Heart right ventricle (tissue), 16 donors: Measurements from ENCODE around the gene MSH5. TPM values are rescaled to one million over a fixed set of nuclear protein-coding genes. Genes with fewer than 3 reads are reported as not detected.

Experiments
- ATAC-seq, 8 donors: fragments of 200-7000 bp; cut with Tn5 transposase; one replicate each; pipeline ENCODE4 v1.9.1; 2020; ENCODE audit warnings: mild to moderate bottlenecking in 8 of 8, moderate library complexity in 8 of 8, moderate number of reproducible peaks in 1 of 8
- DNase-seq, 2 donors: peaks; one replicate each; pipeline ENCODE4 v3.0.0-alpha.2; 2020
- H3K27ac ChIP-seq, 10 donors: fragments of 200-600 bp; sonication (generic) in 2 of 10; one replicate each; pipeline versions ENCODE4 v1.5.0 to v1.8.0; 2020 to 2022; ENCODE audit warnings: mild to moderate bottlenecking in 3 of 10
- H3K27me3 ChIP-seq, 7 donors: fragments of 200-600 bp; one replicate each; pipeline ENCODE4 v1.8.0; 2021 to 2022; ENCODE audit warnings: mild to moderate bottlenecking in 2 of 7
- H3K36me3 ChIP-seq, 9 donors: fragments of 200-600 bp; sonication (generic) in 1 of 9; one replicate each; pipeline versions ENCODE4 v1.5.0 to v1.8.0; 2020 to 2022; ENCODE audit warnings: mild to moderate bottlenecking in 2 of 9
- H3K4me1 ChIP-seq, 9 donors: fragments of 200-600 bp; sonication (generic) in 1 of 9; one replicate each; pipeline versions ENCODE4 v1.5.0 to v1.8.0; 2020 to 2022; ENCODE audit warnings: mild to moderate bottlenecking in 4 of 9
- H3K4me3 ChIP-seq, 10 donors: fragments of 200-600 bp; sonication (generic) in 2 of 10; one replicate each; pipeline versions ENCODE4 v1.5.0 to v1.8.0; 2020 to 2022; ENCODE audit warnings: mild to moderate bottlenecking in 7 of 10, moderate library complexity in 2 of 10
- H3K9me3 ChIP-seq, 11 donors: fragments of 200-600 bp in 10 of 11; sonication (generic) in 2 of 11; one replicate each; pipeline versions ENCODE4 v1.5.0 to v1.8.0; 2013 to 2022; ENCODE audit warnings: mild to moderate bottlenecking in 2 of 11, control low read depth in 1 of 11, moderate library complexity in 1 of 11
- WGBS, 2 donors: extraction: QIAGEN DNeasy Blood & Tissue Kit; methylation state at CpG; one replicate each; pipeline ENCODE4 v1.1.7; 2013; ENCODE audit warnings: inconsistent platforms in 1 of 2; 5-methylcytosine and 5-hydroxymethylcytosine counted together
- intact Hi-C, 10 donors: fragments of 100-400 bp; cut with DNase I; formaldehyde crosslinking; loops; one replicate each; pipeline versions ENCODE4 v1.11.1 to v1.14.2; 2022
- polyA plus RNA-seq, 2 donors: library from polyadenylated mRNA; stranded (reverse); fragments of 200-250 nt; gene quantifications; one replicate each; pipeline ENCODE4 v1.2.3, GENCODE V29; 2013
- total RNA-seq, 10 donors: library from RNA; stranded (reverse); fragmentation: NEBNext Ultra II Directional in 3 of 10; extraction: Animal tissue kit (Norgen Biotek cat#: 25700) in 3 of 10; gene quantifications; one replicate each; pipeline versions ENCODE4 v1.2.1 to v1.2.4, GENCODE V29; 2021 to 2023
- TF ChIP-seq, protein P1 (sequence below), 9 donors: fragments of 200-600 bp; sonication (generic) in 2 of 9; IDR thresholded peaks; one replicate each; pipeline versions ENCODE4 v1.5.0 to v1.8.0; 2021 to 2022; ENCODE audit warnings: antibody characterized with exemption in 9 of 9, mild to moderate bottlenecking in 5 of 9, moderate library complexity in 1 of 9
- donor health status: Arrhythmogenic right ventricular cardiomyopathy.
- donor health status: ischemic (EF 13 %, LVEDD 7.1; RV severe dilation, severe dysfunction).
- donor health status: healthy with polysubstance abuse.
- donor health status: DM: no; HTN: yes; CAD: no.
- donor health status: DM: no; HTN: no; CAD: no.
- donor health status: ischemic (EF 25% LVEDD 6.9; RV normal size, moderate dysfunction).
- donor health status: ischemic (EF 25% LVEDD 5.7; RV mildly dilated, moderate dysfunction).
- donor health status: healthy.
- donor health status: DM: yes; HTN: yes; CAD: no.
- donor health status: Ischemic cardiomyopathy.
- donor health status: ischemic (EF 35%, LVEDD 5.7; RV mildly dilated, moderate dysfunction).
- donor health status: nonischemic (EF 11% LVEDD 7.7; RV severe dilation, severe dysfunction).
- donor health status: DM: yes; HTN: yes; CAD: no.
- donor health status: PGD.
- donor health status: ischemic (EF 29% LVEDD 5.4; RV normal size, mild dysfunction).
- donor health status: nonischemic (EF 23%, LVEDD 6.1; RV moderate dilation, normal function).

Gene MSH5
- total and polyA plus RNA-seq, 12 donors = 0.89 to 6.1 (median 2.6) TPM

DNA sequence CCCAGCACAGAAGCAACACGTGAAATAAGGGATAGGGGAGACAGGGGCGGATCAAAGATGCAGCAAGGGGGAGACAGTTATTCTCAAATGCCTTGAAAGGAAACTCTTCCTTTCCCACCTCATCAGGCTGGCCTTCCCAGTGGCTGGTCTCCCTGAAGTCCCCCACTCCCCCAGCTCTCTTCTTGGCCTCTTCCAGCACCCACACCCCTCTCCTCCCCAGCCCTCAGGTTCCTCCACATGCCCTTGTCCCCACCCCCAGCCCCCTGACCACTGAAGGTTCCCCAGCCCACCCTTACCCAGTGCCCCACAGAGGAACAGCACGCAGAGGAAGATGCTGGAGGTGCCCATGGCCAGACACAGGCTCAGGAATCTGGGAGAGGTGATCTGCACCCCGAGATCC lies 26.3 kb upstream of the MSH5 start:
- H3K27me3 ChIP-seq = peaks cover 0 to 5% (median 0%) of the 10 kb centered on the region in 7 donors
- H3K4me3 ChIP-seq = no peak overlapping the region
- WGBS, 2 donors = 68 to 72% methylated on average over 4 of the region's 4 CpGs
- no peaks in the 10 kb centered on the region for H3K9me3 ChIP-seq
- TF ChIP-seq, protein P1, sequence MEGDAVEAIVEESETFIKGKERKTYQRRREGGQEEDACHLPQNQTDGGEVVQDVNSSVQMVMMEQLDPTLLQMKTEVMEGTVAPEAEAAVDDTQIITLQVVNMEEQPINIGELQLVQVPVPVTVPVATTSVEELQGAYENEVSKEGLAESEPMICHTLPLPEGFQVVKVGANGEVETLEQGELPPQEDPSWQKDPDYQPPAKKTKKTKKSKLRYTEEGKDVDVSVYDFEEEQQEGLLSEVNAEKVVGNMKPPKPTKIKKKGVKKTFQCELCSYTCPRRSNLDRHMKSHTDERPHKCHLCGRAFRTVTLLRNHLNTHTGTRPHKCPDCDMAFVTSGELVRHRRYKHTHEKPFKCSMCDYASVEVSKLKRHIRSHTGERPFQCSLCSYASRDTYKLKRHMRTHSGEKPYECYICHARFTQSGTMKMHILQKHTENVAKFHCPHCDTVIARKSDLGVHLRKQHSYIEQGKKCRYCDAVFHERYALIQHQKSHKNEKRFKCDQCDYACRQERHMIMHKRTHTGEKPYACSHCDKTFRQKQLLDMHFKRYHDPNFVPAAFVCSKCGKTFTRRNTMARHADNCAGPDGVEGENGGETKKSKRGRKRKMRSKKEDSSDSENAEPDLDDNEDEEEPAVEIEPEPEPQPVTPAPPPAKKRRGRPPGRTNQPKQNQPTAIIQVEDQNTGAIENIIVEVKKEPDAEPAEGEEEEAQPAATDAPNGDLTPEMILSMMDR (IDR thresholded peaks at IDR 0.05) = no peak
- peaks cover 0 to 10% (median 0%) of the 10 kb centered on the region in 9 donors for H3K4me1 ChIP-seq
- no peak for DNase-seq
- no peak overlapping the region for H3K27ac ChIP-seq
- no peaks in the 10 kb centered on the region for H3K36me3 ChIP-seq
- ATAC-seq = no peak
- intact Hi-C loops = no loop called here

DNA sequence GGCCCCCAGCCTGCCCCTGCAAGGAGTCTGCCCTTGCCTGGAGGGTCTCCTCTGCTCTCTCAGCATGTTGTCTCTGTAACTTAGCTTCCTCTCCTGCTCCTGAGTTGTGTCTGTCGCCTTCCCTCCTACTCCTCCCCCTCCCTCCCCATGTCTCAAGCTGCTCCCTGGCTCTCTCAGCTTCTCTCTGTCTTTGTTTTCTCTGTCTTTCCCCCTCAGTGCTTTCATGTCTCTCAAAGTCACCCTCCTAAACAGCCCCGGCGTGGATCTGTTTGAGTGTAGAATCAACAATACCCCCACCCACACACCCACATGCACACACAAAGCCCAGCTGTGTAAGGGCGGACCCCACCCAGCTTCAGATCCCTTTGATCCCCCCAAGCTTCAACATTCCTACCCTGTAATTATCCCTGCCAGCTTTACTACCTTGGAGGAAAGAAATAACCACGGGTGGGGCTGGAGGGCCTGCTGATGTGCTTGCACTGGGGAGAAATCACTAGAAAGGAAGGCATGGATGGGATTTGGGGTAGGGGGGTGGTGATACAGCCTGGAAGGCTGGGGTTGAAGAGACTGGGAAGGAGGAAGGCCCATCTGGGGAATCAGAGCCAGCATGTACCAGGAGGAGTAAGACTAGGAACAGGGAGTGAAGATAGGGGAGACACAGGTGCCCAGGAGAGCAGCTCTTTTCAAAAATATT lies 25.7 kb upstream of the MSH5 start:
- DNase-seq = no peak

GRCh38 chr6:31715022-31715958 lies 24.5 kb upstream of the MSH5 start, which contains the start of gene LY6G6D:
Gene LY6G6D, plus strand, starts transcription at chr6:31715348. Its CDS starts 8 bp downstream, at chr6:31715356.
- ATAC-seq = no peak
- Histone ChIP-seq H3K4me3 (no peak within 1 kb of the TSS), H3K27me3 (no peaks in the 10 kb centered on the region), H3K9me3 (no peaks in the 10 kb centered on the region), H3K36me3 (no peaks in the 10 kb centered on the region), H3K27ac (no peak within 1 kb of the TSS), H3K4me1 (peaks cover 0 to 10% (median 0%) of the 10 kb centered on the region in 9 donors)
- 73 to 80% methylated on average over 16 of the region's 16 CpGs for WGBS, 2 donors
- intact Hi-C loops = no loop called here
- DNase-seq = no peak
- TF ChIP-seq, protein P1 (IDR thresholded peaks at IDR 0.05) = no peak

More for the DNA sequence above, 25.7 kb upstream of the MSH5 start:
- peaks cover 0 to 5% (median 0%) of the 10 kb centered on the region in 7 donors for H3K27me3 ChIP-seq
- no peaks in the 10 kb centered on the region for H3K36me3 ChIP-seq
- no peak for ATAC-seq
- intact Hi-C loops = no loop called here
- TF ChIP-seq, protein P1 (IDR thresholded peaks at IDR 0.05) = no peak
- H3K4me3 ChIP-seq = no peak overlapping the region
- H3K27ac ChIP-seq = no peak overlapping the region
- 53 to 57% methylated on average over 4 to 5 of the region's 5 CpGs for WGBS, 2 donors
- peaks cover 0 to 10% (median 0%) of the 10 kb centered on the region in 9 donors for H3K4me1 ChIP-seq
- H3K9me3 ChIP-seq = no peaks in the 10 kb centered on the region

GRCh38 chr6:31717499-31718222 lies 22.1 kb upstream of the MSH5 start:
- intact Hi-C loops = no loop called here
- no peak for ATAC-seq
- no peaks in the 10 kb centered on the region for H3K4me1 ChIP-seq
- TF ChIP-seq, protein P1 (IDR thresholded peaks at IDR 0.05) = no peak
- DNase-seq = no peak
- H3K4me3 ChIP-seq = no peak overlapping the region
- no peaks in the 10 kb centered on the region for H3K27me3 ChIP-seq
- H3K36me3 ChIP-seq = no peaks in the 10 kb centered on the region
- H3K9me3 ChIP-seq = no peaks in the 10 kb centered on the region
- no peak overlapping the region for H3K27ac ChIP-seq
- WGBS, 2 donors = 67 to 70% methylated on average over 10 of the region's 10 CpGs
